PC-3 (cell line): ENCODE data around the gene MAP3K5. TPM values are rescaled to one million over a fixed set of nuclear protein-coding genes. Genes with fewer than 3 reads are reported as not detected.
"Not testable (repeated sequence)": the region's sequence is repeated elsewhere in the genome, so short reads cannot be mapped to it uniquely, and the experiment has no call there.

Experiments
- ATAC-seq: fragments of 200-7000 bp; cut with Tn5 transposase; 2 replicates; pipeline ENCODE4 v1.9.1; 2020; ENCODE audit warnings: mild to moderate bottlenecking, moderate library complexity
- BruUV-seq: library from RNA; stranded (reverse); fragments of 400-500 nt; replicated peaks from 2 replicates; lab custom pipeline; 2021; lab: Mats Ljungman, UMichigan
- CTCF ChIA-PET: fragments of 300-600 bp; sonication (Branson Sonifier 250); formaldehyde crosslinking; loops from one replicate; lab custom pipeline; 2022; ENCODE audit warnings: antibody characterized with exemption; lab: Charles Lee
- POLR2A ChIA-PET: fragments of 300-600 bp; sonication (Branson Sonifier 250); formaldehyde crosslinking; loops from one replicate; lab custom pipeline; 2022; ENCODE audit warnings: antibody characterized with exemption; ENCODE audit not compliant: unreplicated experiment; lab: Charles Lee
- DNase-seq: peaks from one replicate; pipeline ENCODE4 v3.0.0-alpha.2; 2015
- H2AFZ ChIP-seq: fragments of 300-600 bp; sonication (generic); 2 replicates; pipeline ENCODE4 v1.6.0; 2016; ENCODE audit warnings: antibody characterized with exemption, low read length
- H3F3A ChIP-seq: fragments of 300-600 bp; sonication (generic); one replicate; pipeline ENCODE4 v1.6.0; 2017; ENCODE audit warnings: antibody characterized with exemption, low read length, control low read depth, mild to moderate bottlenecking; ENCODE audit not compliant: unreplicated experiment
- H3K27ac ChIP-seq: fragments of 300-600 bp; sonication (generic); 2 replicates; pipeline ENCODE4 v1.5.1; 2016; ENCODE audit warnings: mild to moderate bottlenecking, low read length
- H3K27me3 ChIP-seq: fragments of 300-600 bp; sonication (generic); 2 replicates; pipeline ENCODE4 v1.6.1; 2016; ENCODE audit warnings: low read length, mixed read lengths
- H3K36me3 ChIP-seq: fragments of 300-600 bp; sonication (generic); 2 replicates; pipeline ENCODE4 v1.6.1; 2016; ENCODE audit warnings: low read depth, mixed run types, low read length, mixed read lengths
- H3K4me1 ChIP-seq: fragments of 300-600 bp; sonication (generic); 2 replicates; pipeline ENCODE4 v1.5.1; 2016; ENCODE audit warnings: low read length; ENCODE audit not compliant: insufficient read depth
- H3K4me2 ChIP-seq: fragments of 300-600 bp; sonication (generic); 2 replicates; pipeline ENCODE4 v1.6.0; 2016; ENCODE audit warnings: low read length
- H3K4me3 ChIP-seq: fragments of 300-600 bp; sonication (generic); 2 replicates; pipeline ENCODE4 v1.5.1; 2016; ENCODE audit warnings: mild to moderate bottlenecking, low read length, mixed read lengths
- H3K79me2 ChIP-seq: fragments of 300-600 bp; sonication (generic); 2 replicates; pipeline ENCODE4 v1.6.1; 2017; ENCODE audit warnings: low read length, mixed read lengths
- H3K9ac ChIP-seq: fragments of 300-600 bp; sonication (generic); 2 replicates; pipeline ENCODE4 v1.6.0; 2016; ENCODE audit warnings: mild to moderate bottlenecking, low read length
- H3K9me2 ChIP-seq: fragments of 300-600 bp; sonication (generic); replicated peaks from 2 replicates; pipeline ENCODE4 v1.6.1; 2016; ENCODE audit warnings: mixed run types, low read length, mixed read lengths
- H3K9me3 ChIP-seq: fragments of 300-600 bp; sonication (generic); 2 replicates; pipeline ENCODE4 v1.6.1; 2016; ENCODE audit warnings: low read length, mixed read lengths
- H4K20me1 ChIP-seq: fragments of 300-600 bp; sonication (generic); 2 replicates; pipeline ENCODE4 v1.6.1; 2016; ENCODE audit warnings: low read length, mixed read lengths
- EZH2 ChIP-seq: fragments of 300-600 bp; sonication (generic); IDR thresholded peaks from one replicate; pipeline ENCODE4 v1.6.1; 2017; ENCODE audit warnings: antibody characterized with exemption, mild to moderate bottlenecking, low read length; ENCODE audit not compliant: unreplicated experiment
- EZH2phosphoT487 ChIP-seq: fragments of 300-600 bp; sonication (generic); IDR thresholded peaks from 2 replicates; pipeline ENCODE4 v1.6.1; 2018; ENCODE audit warnings: mild to moderate bottlenecking, antibody characterized with exemption, low read length, borderline replicate concordance
- intact Hi-C: fragments of 100-400 bp; cut with micrococcal nuclease; formaldehyde crosslinking; loops from 2 replicates; pipeline ENCODE4 v1.9.0; 2023
- total RNA-seq: library from RNA; depleted of rRNA; stranded (reverse); fragments of >200 nt; gene quantifications from 2 replicates; pipeline ENCODE4 v1.2.3, GENCODE V29; 2014
- TF ChIP-seq, protein P1 (sequence below): fragments of 300-600 bp; sonication (generic); conservative IDR thresholded peaks from 2 replicates; pipeline ENCODE4 v1.5.1; 2017; ENCODE audit warnings: antibody characterized with exemption, low read depth, mild to moderate bottlenecking, low read length

The MAP3K5 gene
- total RNA-seq, 1 experiment from 2014 or later, result 4.3 TPM

DNA sequence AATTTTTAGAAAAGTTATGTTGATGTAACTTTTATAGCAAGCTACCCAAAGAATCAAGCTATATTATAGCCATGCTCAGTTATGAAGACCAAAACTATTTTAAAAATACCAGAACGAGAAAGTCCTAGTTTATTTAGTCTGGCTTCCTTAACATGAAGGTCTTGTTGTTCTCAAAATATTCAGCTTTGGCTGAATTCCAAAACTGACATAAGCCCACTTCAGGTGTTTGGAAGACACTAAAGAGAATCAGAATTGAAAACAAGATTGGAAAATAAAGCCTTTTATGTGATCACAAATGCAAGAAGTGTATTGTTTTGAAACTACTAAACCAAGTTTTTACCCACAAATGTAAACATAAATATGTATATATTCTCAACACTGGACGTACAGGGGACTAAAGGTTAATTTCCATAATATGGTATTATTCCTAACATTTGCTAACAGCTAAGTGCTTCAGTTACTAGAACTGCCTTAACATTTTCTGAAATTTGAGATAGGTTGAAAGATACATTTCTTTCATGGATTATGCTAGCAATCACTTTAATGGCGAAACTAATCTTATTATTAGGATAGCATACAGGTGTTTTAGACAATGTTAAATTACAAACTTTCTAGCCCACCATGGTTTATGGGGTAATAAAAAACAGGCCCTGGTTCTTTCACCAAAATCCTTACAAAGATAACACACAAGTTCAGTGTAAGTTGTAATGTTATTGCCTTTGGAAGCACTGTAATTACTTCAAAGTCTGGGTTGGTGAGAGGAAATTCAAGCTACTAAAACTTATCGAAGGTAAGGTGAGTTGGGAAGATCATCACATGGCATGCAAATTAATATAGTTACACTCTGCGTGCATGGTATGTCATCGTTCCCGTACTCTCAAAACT lies 1.6 kb downstream of the MAP3K5 start:
- H3F3A ChIP-seq, result no peaks in the 10 kb centered on the region
- no peaks in the 10 kb centered on the region for H4K20me1 ChIP-seq
- peak overlapping the region; percentile 81 for H3K4me3 ChIP-seq
- H3K9me3 ChIP-seq, result no peaks in the 10 kb centered on the region
- peak overlapping the region; percentile 74 for H2AFZ ChIP-seq
- peaks cover 28% of the 10 kb centered on the region for H3K4me1 ChIP-seq
- H3K9ac ChIP-seq, result peak overlapping the region; percentile 88
- no peak for TF ChIP-seq EZH2
- TF ChIP-seq, protein P1, sequence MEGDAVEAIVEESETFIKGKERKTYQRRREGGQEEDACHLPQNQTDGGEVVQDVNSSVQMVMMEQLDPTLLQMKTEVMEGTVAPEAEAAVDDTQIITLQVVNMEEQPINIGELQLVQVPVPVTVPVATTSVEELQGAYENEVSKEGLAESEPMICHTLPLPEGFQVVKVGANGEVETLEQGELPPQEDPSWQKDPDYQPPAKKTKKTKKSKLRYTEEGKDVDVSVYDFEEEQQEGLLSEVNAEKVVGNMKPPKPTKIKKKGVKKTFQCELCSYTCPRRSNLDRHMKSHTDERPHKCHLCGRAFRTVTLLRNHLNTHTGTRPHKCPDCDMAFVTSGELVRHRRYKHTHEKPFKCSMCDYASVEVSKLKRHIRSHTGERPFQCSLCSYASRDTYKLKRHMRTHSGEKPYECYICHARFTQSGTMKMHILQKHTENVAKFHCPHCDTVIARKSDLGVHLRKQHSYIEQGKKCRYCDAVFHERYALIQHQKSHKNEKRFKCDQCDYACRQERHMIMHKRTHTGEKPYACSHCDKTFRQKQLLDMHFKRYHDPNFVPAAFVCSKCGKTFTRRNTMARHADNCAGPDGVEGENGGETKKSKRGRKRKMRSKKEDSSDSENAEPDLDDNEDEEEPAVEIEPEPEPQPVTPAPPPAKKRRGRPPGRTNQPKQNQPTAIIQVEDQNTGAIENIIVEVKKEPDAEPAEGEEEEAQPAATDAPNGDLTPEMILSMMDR, result no peak
- TF ChIP-seq EZH2phosphoT487, result no peak
- H3K27me3 ChIP-seq, result no peaks in the 10 kb centered on the region
- 0 out of 2 replicates have a peak overlapping the region, but pooled peaks have one; percentile 32 for H3K27ac ChIP-seq
- no peak for DNase-seq
- intact Hi-C loops, result loop anchor here (5.0 kb wide), 1 partner anchor 123 kb away; no protein-coding TSS in a partner anchor
- H3K9me2 ChIP-seq, result no peaks in the 10 kb centered on the region
- no peaks in the 10 kb centered on the region for H3K36me3 ChIP-seq
- ChIA-PET CTCF (interaction anchor here (1.2 kb wide), 1 partner anchor 146 kb away, joined by 8 read pairs; no protein-coding TSS in a partner anchor), POLR2A (interaction anchor here (0.6 kb wide), 2 partner anchors 85 to 471 kb away, joined by 4 to 7 read pairs; no protein-coding TSS in a partner anchor)
- H3K79me2 ChIP-seq, result peaks cover 39% of the 10 kb centered on the region
- no peak for ATAC-seq
- BruUV-seq, result TSS peak; percentile 42
- peak overlapping the region; percentile 88 for H3K4me2 ChIP-seq

DNA sequence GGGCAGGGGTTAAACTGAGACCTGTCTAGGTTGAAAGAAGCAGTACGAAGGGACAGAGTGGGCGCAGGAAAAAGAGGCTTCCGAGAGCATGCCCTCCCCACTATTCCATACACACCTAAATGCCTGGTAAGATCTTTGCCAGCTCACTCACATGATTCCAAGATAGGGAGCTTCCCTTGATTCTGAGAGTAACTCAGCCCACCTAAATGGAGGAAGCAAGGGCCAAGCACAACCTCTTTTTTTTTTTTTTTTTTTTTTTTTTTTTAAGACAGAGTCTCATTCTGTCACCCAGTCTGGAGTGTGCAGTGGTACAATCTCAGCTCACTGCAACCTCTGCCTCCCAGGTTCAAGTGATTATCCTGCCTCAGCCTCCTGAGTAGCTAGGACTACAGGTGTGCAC lies 2.8 kb downstream of the MAP3K5 start:
- H2AFZ ChIP-seq, H3K4me2 ChIP-seq, H3K27ac ChIP-seq, BruUV-seq, H4K20me1 ChIP-seq, H3F3A ChIP-seq, H3K36me3 ChIP-seq, H3K9me2 ChIP-seq, intact Hi-C loops, ATAC-seq, H3K9ac ChIP-seq, H3K27me3 ChIP-seq, DNase-seq, H3K9me3 ChIP-seq, H3K4me3 ChIP-seq: not testable (repeated sequence)
- H3K4me1 ChIP-seq, result peaks cover 28% of the 10 kb centered on the region
- H3K79me2 ChIP-seq, result peaks cover 46% of the 10 kb centered on the region
- ChIA-PET CTCF (interaction anchor here (1.2 kb wide), 1 partner anchor 145 kb away, joined by 8 read pairs; no protein-coding TSS in a partner anchor), POLR2A (interaction anchor here (0.6 kb wide), 1 partner anchor 164 kb away, joined by 5 read pairs; no protein-coding TSS in a partner anchor)

DNA sequence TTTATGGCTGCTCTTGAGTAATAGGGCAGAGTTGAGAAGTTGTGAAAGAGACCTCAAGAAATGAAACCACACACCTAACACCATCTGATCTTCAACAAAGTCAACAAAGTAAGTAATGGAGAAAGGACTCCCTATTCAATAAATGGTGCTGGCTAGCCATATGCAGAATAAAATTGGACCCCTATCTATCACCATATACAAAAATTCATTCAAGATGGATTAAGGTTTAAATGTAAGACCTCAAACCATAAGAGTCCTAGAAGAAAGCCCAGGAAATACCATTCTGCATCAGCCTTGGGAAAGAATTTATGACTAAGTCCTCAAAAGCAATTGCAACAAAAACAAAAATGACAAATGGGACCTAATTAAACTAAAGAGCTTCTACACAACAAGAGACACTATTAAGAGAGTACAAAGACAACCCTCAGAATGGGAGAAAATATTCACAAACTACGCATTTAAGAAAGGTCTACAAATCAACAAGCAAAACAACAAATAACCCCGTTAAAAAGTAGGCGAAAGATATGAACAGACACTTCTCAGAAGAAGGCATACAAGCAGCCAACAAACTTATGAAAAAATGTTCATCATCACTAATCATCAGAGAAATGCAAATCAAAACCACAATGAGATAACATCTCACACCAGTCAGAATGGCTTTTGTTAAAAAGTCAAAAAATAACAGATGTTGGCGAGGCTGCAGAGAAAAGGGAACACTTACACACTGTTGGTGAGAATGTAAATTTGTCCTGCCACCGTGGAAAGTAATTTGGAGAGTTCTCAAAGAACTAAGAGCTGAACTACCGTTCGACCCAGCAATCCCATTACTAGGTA lies 4.0 kb downstream of the MAP3K5 start:
- POLR2A ChIA-PET, result interaction anchor here (0.6 kb wide), 1 partner anchor 258 kb away, joined by 3 read pairs; no protein-coding TSS in a partner anchor
- CTCF ChIA-PET, result no interaction called here
- ATAC-seq (no peak), DNase-seq (peak; percentile 58)
- Histone ChIP-seq H3K79me2 (peaks cover 46% of the 10 kb centered on the region), H3K9me3 (no peaks in the 10 kb centered on the region), H4K20me1 (no peaks in the 10 kb centered on the region), H3K27me3 (no peaks in the 10 kb centered on the region), H3F3A (no peaks in the 10 kb centered on the region), H3K9me2 (no peaks in the 10 kb centered on the region), H3K9ac (no peak overlapping the region), H3K4me3 (no peak overlapping the region), H3K4me2 (peak overlapping the region; percentile 50), H2AFZ (no peak overlapping the region), H3K27ac (no peak overlapping the region), H3K36me3 (no peaks in the 10 kb centered on the region), H3K4me1 (peaks cover 26% of the 10 kb centered on the region)
- TF ChIP-seq, protein P1, result no peak
- TF ChIP-seq EZH2 (no peak), EZH2phosphoT487 (no peak)
- intact Hi-C loops, result no loop called here
- no TSS peak for BruUV-seq
